Endothelial cell of umbilical vein (primary cell): ENCODE measurements around the gene TMEM121B. TPM values are rescaled to one million over a fixed set of nuclear protein-coding genes. Genes with fewer than 3 reads are reported as not detected.

Experiments used
- BruUV-seq: library from RNA; stranded (reverse); fragments of 400-500 nt; replicated peaks from 2 replicates; lab custom pipeline; 2021; lab: Mats Ljungman, UMichigan
- CTCF ChIA-PET: fragments of 300-600, 350-600 bp; sonication (Branson Sonifier 250); formaldehyde crosslinking; loops from one replicate; lab custom pipeline; 2021; ENCODE audit warnings: antibody characterized with exemption, inconsistent platforms; lab: Charles Lee
- POLR2A ChIA-PET: fragments of 300-600, 350-600 bp; sonication (Branson Sonifier 250); formaldehyde crosslinking; loops from one replicate; lab custom pipeline; 2021; ENCODE audit warnings: antibody characterized with exemption, inconsistent platforms; lab: Charles Lee
- DNase-seq: peaks from one replicate; pipeline ENCODE4 v3.0.0-alpha.2; 2011; ENCODE audit warnings: low read depth, low spot score
- FAIRE-seq: peaks from 2 replicates; lab custom pipeline; 2011; peaks lifted over from hg19 to GRCh38; lab: Jason Lieb, UNC
- H2AFZ ChIP-seq: 2 replicates; pipeline ENCODE4 v1.6.0; 2012; ENCODE audit warnings: low read depth, low read length, control low read depth, inconsistent platforms
- H3K27ac ChIP-seq: 2 replicates; pipeline ENCODE4 v1.5.1; 2011; ENCODE audit warnings: low read depth, mild to moderate bottlenecking, control low read depth, low read length, moderate library complexity; ENCODE audit not compliant: insufficient read depth
- H3K27me3 ChIP-seq, 2 experiments: 2 replicates each; pipeline versions ENCODE4 v1.6.0 to v1.6.1; 2011; ENCODE audit warnings: low read length in 2 of 2, mixed read lengths in 1 of 2; ENCODE audit not compliant: control insufficient read depth in 2 of 2, insufficient read depth in 2 of 2
- H3K36me3 ChIP-seq, 2 experiments: 2 replicates in 1 of 2; 3 replicates in 1 of 2; pipeline ENCODE4 v1.5.1; 2011; ENCODE audit warnings: low read length in 2 of 2, mild to moderate bottlenecking in 1 of 2, moderate library complexity in 1 of 2; ENCODE audit not compliant: control insufficient read depth in 2 of 2, insufficient read depth in 2 of 2; ENCODE audit errors: extremely low read depth in 1 of 2
- H3K4me1 ChIP-seq: 3 replicates; pipeline ENCODE4 v1.5.1; 2011; ENCODE audit warnings: mild to moderate bottlenecking, low read length; ENCODE audit not compliant: control insufficient read depth, insufficient read depth; ENCODE audit errors: extremely low read depth
- H3K4me2 ChIP-seq: 2 replicates; pipeline ENCODE4 v1.6.1; 2011; ENCODE audit warnings: low read length, control low read depth, mixed read lengths; ENCODE audit not compliant: insufficient read depth
- H3K4me3 ChIP-seq, 3 experiments: fragments of 200-600 bp in 1 of 3; sonication (generic), shearing (Covaris generic) in 1 of 3; replicated peaks in 1 of 3; 2 replicates each; pipeline ENCODE4 v1.5.1; 2011 to 2016; ENCODE audit warnings: control low read depth in 3 of 3, low read length in 3 of 3, mild to moderate bottlenecking in 2 of 3, inconsistent platforms in 1 of 3, low read depth in 1 of 3, moderate library complexity in 1 of 3; ENCODE audit not compliant: insufficient read depth in 1 of 3
- H3K79me2 ChIP-seq: 2 replicates; pipeline ENCODE4 v1.6.0; 2012; ENCODE audit warnings: low read length, inconsistent platforms; ENCODE audit not compliant: control insufficient read depth, insufficient read depth
- H3K9ac ChIP-seq: replicated peaks from 2 replicates; pipeline ENCODE3; 2011; ENCODE audit warnings: low read length, control low read depth; ENCODE audit not compliant: insufficient read depth; ENCODE audit errors: extremely low read depth
- H3K9me1 ChIP-seq: replicated peaks from 3 replicates; pipeline ENCODE4 v1.6.0; 2011; ENCODE audit warnings: mild to moderate bottlenecking, low read length; ENCODE audit not compliant: control insufficient read depth, insufficient read depth; ENCODE audit errors: extremely low read depth
- H3K9me3 ChIP-seq: replicated peaks from 2 replicates; pipeline ENCODE4 v1.5.1; 2012; ENCODE audit warnings: low read length, inconsistent platforms; ENCODE audit not compliant: control insufficient read depth, insufficient read depth
- H4K20me1 ChIP-seq: replicated peaks from 2 replicates; pipeline ENCODE3; 2011; ENCODE audit warnings: mild to moderate bottlenecking, low read length; ENCODE audit not compliant: control insufficient read depth, insufficient read depth; ENCODE audit errors: extremely low read depth
- CTCF ChIP-seq, 2 donors: IDR thresholded peaks; 1 replicate in 1 of 2; 2 replicates in 1 of 2; pipeline ENCODE4 v1.5.1; 2011; ENCODE audit warnings: low read length in 2 of 2, mild to moderate bottlenecking in 2 of 2, moderate library complexity in 2 of 2, control low read depth in 1 of 2, inconsistent platforms in 1 of 2, low read depth in 1 of 2; ENCODE audit not compliant: insufficient read depth in 1 of 2; ENCODE audit errors: extremely low read depth in 1 of 2
- EZH2 ChIP-seq: IDR thresholded peaks from 2 replicates; pipeline ENCODE4 v1.6.1; 2012; ENCODE audit warnings: borderline replicate concordance, low read depth, mild to moderate bottlenecking, moderate library complexity, low read length, inconsistent platforms; ENCODE audit not compliant: severe bottlenecking
- FOS ChIP-seq: IDR thresholded peaks from 2 replicates; pipeline ENCODE4 v1.6.1; 2011; ENCODE audit warnings: mild to moderate bottlenecking, low read length, moderate library complexity, borderline replicate concordance; ENCODE audit not compliant: insufficient read depth
- GATA2 ChIP-seq: IDR thresholded peaks from 2 replicates; pipeline ENCODE4 v1.7.0; 2011; ENCODE audit warnings: low read depth, mild to moderate bottlenecking, moderate library complexity, mixed read lengths, low read length; ENCODE audit not compliant: insufficient read length, insufficient read depth
- JUN ChIP-seq: IDR thresholded peaks from 2 replicates; pipeline ENCODE4 v1.6.1; 2011; ENCODE audit warnings: borderline replicate concordance, low read depth; ENCODE audit not compliant: insufficient read length, insufficient read depth
- MAX ChIP-seq: IDR thresholded peaks from 2 replicates; pipeline ENCODE4 v1.6.1; 2011; ENCODE audit not compliant: insufficient read depth, insufficient read length
- MYC ChIP-seq: IDR thresholded peaks from one replicate; pipeline ENCODE4 v1.6.1; 2011; ENCODE audit warnings: mild to moderate bottlenecking, low read depth, low read length
- POLR2A ChIP-seq: IDR thresholded peaks from 2 replicates; pipeline ENCODE4 v1.6.1; 2012; ENCODE audit warnings: low read depth, mild to moderate bottlenecking, control low read depth, low read length
- POLR2AphosphoS5 ChIP-seq: IDR thresholded peaks from 2 replicates; pipeline ENCODE4 v1.6.1; 2012; ENCODE audit warnings: low read depth, mild to moderate bottlenecking, control low read depth, low read length, moderate library complexity; ENCODE audit not compliant: insufficient read depth
- dilution Hi-C: fragments of 300-500 bp; cut with MboI; formaldehyde crosslinking; loops from one replicate; pipeline ENCODE4 v1.15.0; 2019; ENCODE audit warnings: low sequenced_read_pairs; ENCODE audit not compliant: extremely low pct_ligation_motif_present
- intact Hi-C: fragments of 100-400 bp; cut with micrococcal nuclease; formaldehyde crosslinking; loops from one replicate; pipeline ENCODE4 v1.10.0; 2022
- polyA plus RNA-seq, 4 experiments: library from polyadenylated mRNA; depleted of rRNA in 3 of 4; stranded (reverse) in 3 of 4; unstranded in 1 of 4; fragments of >200 nt; gene quantifications; 2 replicates each; pipeline versions ENCODE4 v1.2.1 to v1.2.3, GENCODE V29; 2011 to 2012; ENCODE audit warnings: missing spikeins in 1 of 4
- total RNA-seq: library from RNA; stranded (reverse); gene quantifications from 2 replicates; pipeline ENCODE4 v1.2.3, GENCODE V29; 2021

Gene TMEM121B
- total and polyA plus RNA-seq, 2 donors (not counting 3 experiments of a cell fraction or from before 2014, with no cell fraction given): 0.18 to 0.33 TPM

- BruUV-seq: no TSS peak
- Histone ChIP-seq H2AFZ (peak overlapping the region; percentile 46), H3K36me3 (no peaks in the 10 kb centered on the region), H3K79me2 (peaks cover 27% of the 10 kb centered on the region), H3K4me1 (peaks cover 15% of the 10 kb centered on the region), H3K4me2 (peak overlapping the region; percentile 50), H3K27me3 (no peaks in the 10 kb centered on the region), H3K27ac (peak overlapping the region; percentile 36), H4K20me1 (no peaks in the 10 kb centered on the region), H3K9me1 (no peaks in the 10 kb centered on the region), H3K9ac (peak overlapping the region; percentile 58), H3K9me3 (no peaks in the 10 kb centered on the region), H3K4me3 (peak overlapping the region; percentile 38 to 57 (median 57))
- DNase-seq: no peak
- TF ChIP-seq MYC (no peak), POLR2A (no peak), FOS (no peak), JUN (no peak), CTCF (IDR thresholded peaks at IDR 0.05; ENCODE audit: extremely low read depth in 1 of 2, insufficient read depth in 1 of 2, low read depth in 1 of 2, low read length in 2 of 2) (no peak), GATA2 (no peak)
- dilution Hi-C loops (no loop called here), intact Hi-C loops (no loop called here)
- FAIRE-seq: peak; percentile 52
- ChIA-PET CTCF (interaction anchor here (1.4 to 9.1 kb wide), 3 partner anchors 13 to 344 kb away, joined by 4 to 77 read pairs (median 21); no protein-coding TSS in a partner anchor), POLR2A (no interaction called here)
Measured at GRCh38 chr22:17158176-17158567, 37.0 kb upstream of the TMEM121B start.

GRCh38 chr22:17157714-17158113 lies 36.6 kb upstream of the TMEM121B start:
- dilution Hi-C loops (no loop called here), intact Hi-C loops (no loop called here)
- CTCF ChIA-PET: interaction anchor here (0.9 to 9.1 kb wide), 4 partner anchors 13 to 344 kb away, joined by 3 to 77 read pairs (median 12); no protein-coding TSS in a partner anchor
- DNase-seq (no peak), FAIRE-seq (no peak)
- H3K36me3 ChIP-seq: no peaks in the 10 kb centered on the region
- no peak for TF ChIP-seq POLR2A
- no peak for TF ChIP-seq MYC
- no peak for TF ChIP-seq FOS
- TF ChIP-seq CTCF (IDR thresholded peaks at IDR 0.05; ENCODE audit: extremely low read depth in 1 of 2, insufficient read depth in 1 of 2, low read depth in 1 of 2, low read length in 2 of 2): no peak
- no peak for TF ChIP-seq EZH2
- TF ChIP-seq JUN: no peak
- no peak for TF ChIP-seq POLR2AphosphoS5
- no peak for TF ChIP-seq MAX
- no peak for TF ChIP-seq GATA2
- peaks cover 15% of the 10 kb centered on the region for H3K4me1 ChIP-seq
- no peak overlapping the region for H3K27ac ChIP-seq
- POLR2A ChIA-PET: no interaction called here
- no peaks in the 10 kb centered on the region for H4K20me1 ChIP-seq
- no peak overlapping the region for H2AFZ ChIP-seq
- H3K27me3 ChIP-seq: no peaks in the 10 kb centered on the region
- H3K4me2 ChIP-seq: peak overlapping the region; percentile 50
- H3K9me3 ChIP-seq: no peaks in the 10 kb centered on the region
- BruUV-seq: no TSS peak
- H3K79me2 ChIP-seq: peaks cover 32% of the 10 kb centered on the region
- no peak overlapping the region for H3K4me3 ChIP-seq
- H3K9me1 ChIP-seq: no peaks in the 10 kb centered on the region
- H3K9ac ChIP-seq: no peak overlapping the region
